Uterus (tissue), 4 donors: ENCODE results near the gene ANKRD52. TPM values are rescaled to one million over a fixed set of nuclear protein-coding genes. Genes with fewer than 3 reads are reported as not detected.

Source experiments
- DNase-seq, 2 donors: peaks; one replicate each; pipeline ENCODE4 v3.0.0-alpha.2; 2019 to 2020
- H3K27ac ChIP-seq, 2 donors: fragments of 200-600 bp; sonication (generic); 1 replicate in 1 of 2; 2 replicates in 1 of 2; pipeline ENCODE4 v1.5.1; 2016 to 2018
- H3K27me3 ChIP-seq, 2 donors: fragments of 200-600 bp; sonication (generic); one replicate each; pipeline ENCODE4 v1.5.1; 2018 to 2019; ENCODE audit warnings: control low read depth in 1 of 2
- H3K36me3 ChIP-seq, 2 donors: fragments of 200-600 bp; sonication (generic); one replicate each; pipeline ENCODE4 v1.5.1; 2019; ENCODE audit warnings: control low read depth in 1 of 2
- H3K4me1 ChIP-seq, 2 donors: fragments of 200-600 bp; sonication (generic); one replicate each; pipeline ENCODE4 v1.5.1; 2018 to 2019; ENCODE audit warnings: control low read depth in 1 of 2
- H3K4me3 ChIP-seq, 2 donors: fragments of 200-600 bp; sonication (generic); 1 replicate in 1 of 2; 2 replicates in 1 of 2; pipeline ENCODE4 v1.5.1; 2018 to 2019; ENCODE audit warnings: mild to moderate bottlenecking in 1 of 2
- H3K9me3 ChIP-seq, 2 donors: fragments of 200-600 bp; sonication (generic); one replicate each; pipeline ENCODE4 v1.5.1; 2019; ENCODE audit warnings: control low read depth in 1 of 2
- CTCF ChIP-seq, 4 experiments: fragments of 200-600 bp in 2 of 4; fragments of 450-650 bp in 2 of 4; sonication (generic) in 2 of 4; IDR thresholded peaks; one replicate each; pipeline ENCODE4 v1.5.1; 2016 to 2019; ENCODE audit warnings: antibody characterized with exemption in 4 of 4, mild to moderate bottlenecking in 2 of 4, moderate library complexity in 1 of 4
- POLR2A ChIP-seq, 2 donors: fragments of 450-650 bp; IDR thresholded peaks; one replicate each; pipeline ENCODE4 v1.6.1; 2016; ENCODE audit warnings: antibody characterized with exemption in 2 of 2, mild to moderate bottlenecking in 1 of 2, moderate library complexity in 1 of 2
- intact Hi-C: fragments of 100-400 bp; cut with DNase I; formaldehyde crosslinking; loops from one replicate; pipeline ENCODE4 v1.15.1; 2023; ENCODE audit warnings: low total_unique reads
- total RNA-seq, 4 donors: library from RNA; depleted of rRNA in 3 of 4; stranded (reverse); fragments of >200 nt in 3 of 4; gene quantifications; one replicate each; pipeline versions ENCODE4 v1.1.0 to v1.2.4, GENCODE V29; 2014 to 2023
- donor health status: DM: yes; HTN: yes; CAD: no.

Gene ANKRD52
- 10 to 100 TPM in 2 of 4 donors, 1 to 10 TPM in 1, under 1 TPM in 1; 0.88 to 35.4 (median 15.5) TPM for total RNA-seq

DNA sequence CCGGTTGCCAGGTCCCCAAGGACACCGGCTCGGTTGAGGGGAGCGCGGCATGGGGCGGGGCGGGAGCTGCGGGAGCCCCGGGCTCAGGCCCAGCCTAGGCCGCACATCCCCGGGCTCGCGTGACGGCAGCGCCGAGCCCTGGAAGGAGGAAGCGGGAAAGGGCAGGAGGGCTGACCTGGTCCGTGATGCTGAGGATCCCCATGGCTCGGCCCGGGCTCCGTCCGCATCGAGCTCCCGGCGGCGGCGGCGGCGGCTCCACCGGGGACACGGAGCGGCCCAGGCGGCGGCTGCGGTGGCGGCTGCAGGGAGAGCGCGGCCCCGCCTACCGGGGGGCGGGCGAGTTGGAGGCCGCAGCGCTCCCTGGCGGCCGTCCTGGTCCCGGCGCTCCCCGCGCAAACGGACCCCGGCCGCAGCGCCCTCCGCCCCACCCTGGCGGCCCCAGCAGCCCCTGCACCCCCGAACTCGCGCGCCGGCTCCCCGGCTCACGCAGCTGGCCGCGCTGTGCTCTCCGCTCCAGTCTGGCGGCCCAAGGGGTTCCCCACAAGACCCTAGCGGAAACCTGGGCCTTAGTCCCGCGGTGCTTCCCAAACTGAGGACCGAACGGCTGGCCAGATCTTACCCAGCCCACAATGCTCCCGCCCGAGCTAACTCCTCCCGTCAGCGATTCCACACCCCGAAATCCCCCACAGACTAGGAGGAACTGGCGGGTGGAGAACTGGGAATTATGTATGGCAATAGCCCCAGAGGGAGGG, at the start of gene ANKRD52:
TSS of gene ANKRD52 (minus strand) at position 317 of the 752 bp plus-strand sequence. CDS start at position 202, 115 bp downstream.
- Histone ChIP-seq H3K4me1 (peaks cover 0 to 11% of the 10 kb centered on the region in 2 donors), H3K27ac (peak within 1 kb of the TSS; percentile 94 to 95), H3K4me3 (peak within 1 kb of the TSS; percentile 78 to 89), H3K9me3 (no peaks in the 10 kb centered on the region), H3K36me3 (no peaks in the 10 kb centered on the region), H3K27me3 (no peaks in the 10 kb centered on the region)
- intact Hi-C loops, result no loop called here
- peak; percentile 75 to 77 for DNase-seq
- TF ChIP-seq POLR2A (IDR thresholded peaks at IDR 0.05) (peak in 1 of 2 donors; percentile 55), CTCF (IDR thresholded peaks at IDR 0.05) (peak; percentile 36 to 90 (median 90))

- no peaks in the 10 kb centered on the region for H3K4me1 ChIP-seq
- H3K27ac ChIP-seq, result no peak overlapping the region
- DNase-seq, result no peak
- H3K36me3 ChIP-seq, result no peaks in the 10 kb centered on the region
- intact Hi-C loops, result no loop called here
- H3K9me3 ChIP-seq, result no peaks in the 10 kb centered on the region
- no peak for TF ChIP-seq POLR2A (IDR thresholded peaks at IDR 0.05)
- TF ChIP-seq CTCF (IDR thresholded peaks at IDR 0.05), result no peak
- no peaks in the 10 kb centered on the region for H3K27me3 ChIP-seq
- H3K4me3 ChIP-seq, result no peak overlapping the region
Observed at GRCh38 chr12:56307221-56307965, 49.2 kb upstream of the ANKRD52 start.

DNA sequence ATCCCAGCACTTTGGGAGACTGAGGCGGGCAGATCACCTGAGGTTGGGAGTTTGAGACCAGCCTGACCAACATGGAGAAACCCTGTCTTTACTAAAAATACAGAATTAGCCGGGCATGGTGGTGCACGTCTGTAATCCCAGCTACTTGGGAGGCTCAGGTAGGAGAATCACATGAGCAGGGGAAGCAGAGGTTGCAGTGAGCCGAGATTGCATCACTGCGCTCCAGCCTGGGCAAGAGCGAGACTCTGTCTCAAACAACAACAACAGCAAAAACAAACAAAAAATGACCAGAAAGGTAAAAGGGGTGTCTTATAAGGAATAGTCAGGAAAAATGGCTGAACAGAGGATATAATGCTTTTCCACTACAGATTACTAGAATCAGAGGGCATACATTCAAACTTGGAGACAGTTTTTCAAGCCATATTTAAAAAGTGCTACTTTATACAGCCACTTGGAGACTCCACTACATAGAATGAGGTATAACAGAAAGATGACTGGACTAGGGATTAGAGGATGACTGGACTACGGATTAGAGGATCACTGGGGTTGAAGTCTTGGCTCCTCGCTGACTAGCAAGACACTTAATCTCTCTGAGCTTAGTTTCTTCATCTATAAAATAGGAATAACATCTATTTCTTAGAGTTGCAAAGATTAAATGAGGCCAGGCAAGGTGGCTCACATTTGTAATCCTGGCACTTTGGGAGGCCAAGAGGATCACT, 46.8 kb upstream of the ANKRD52 start:
- H3K36me3 ChIP-seq, result no peaks in the 10 kb centered on the region
- no peak overlapping the region for H3K27ac ChIP-seq
- intact Hi-C loops, result no loop called here
- no peak for DNase-seq
- no peaks in the 10 kb centered on the region for H3K9me3 ChIP-seq
- H3K4me1 ChIP-seq, result peaks cover 0 to 3% of the 10 kb centered on the region in 2 donors
- H3K4me3 ChIP-seq, result no peak overlapping the region
- TF ChIP-seq CTCF (IDR thresholded peaks at IDR 0.05) (no peak), POLR2A (IDR thresholded peaks at IDR 0.05) (no peak)
- no peaks in the 10 kb centered on the region for H3K27me3 ChIP-seq

DNA sequence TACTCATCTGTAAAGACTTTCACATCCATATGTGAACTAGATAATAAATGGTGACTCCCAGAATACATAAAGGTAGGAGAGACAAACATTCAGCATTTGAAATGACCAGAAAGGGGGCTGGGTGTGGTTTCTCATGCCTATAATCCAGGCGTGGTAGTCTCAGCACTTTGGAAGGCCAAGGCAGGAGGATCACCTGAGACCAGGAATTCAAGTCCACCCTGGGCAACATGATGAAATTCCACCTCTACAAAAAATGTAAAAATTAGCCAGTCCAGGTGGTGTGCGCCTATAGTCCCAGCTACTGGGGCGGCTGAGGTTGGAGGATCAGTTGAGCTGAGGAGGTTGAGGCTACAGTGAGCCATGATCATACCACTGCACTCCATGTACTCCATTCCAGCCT, 46.1 kb upstream of the ANKRD52 start:
- DNase-seq, result no peak
- TF ChIP-seq POLR2A (IDR thresholded peaks at IDR 0.05) (no peak), CTCF (IDR thresholded peaks at IDR 0.05) (no peak)
- no peaks in the 10 kb centered on the region for H3K27me3 ChIP-seq
- no peak overlapping the region for H3K27ac ChIP-seq
- intact Hi-C loops, result no loop called here
- H3K36me3 ChIP-seq, result no peaks in the 10 kb centered on the region
- no peak overlapping the region for H3K4me3 ChIP-seq
- H3K9me3 ChIP-seq, result no peaks in the 10 kb centered on the region
- peaks cover 0 to 3% of the 10 kb centered on the region in 2 donors for H3K4me1 ChIP-seq
